Neural cell (in vitro differentiated cells): Measurements from ENCODE around the gene PGF.

Experiments used
- POLR2AphosphoS5 ChIP-seq: IDR thresholded peaks from 2 replicates; pipeline ENCODE4 v1.6.1; 2012
- RAD21 ChIP-seq: fragments of 450-650 bp; conservative IDR thresholded peaks from 2 replicates; pipeline ENCODE4 v1.6.1; 2014; ENCODE audit warnings: antibody characterized with exemption, mild to moderate bottlenecking, moderate library complexity
- TF ChIP-seq, protein P1 (sequence below): fragments of 450-650 bp; IDR thresholded peaks from 2 replicates; pipeline ENCODE4 v1.5.1; 2014; ENCODE audit warnings: antibody characterized with exemption, mild to moderate bottlenecking, moderate library complexity; ENCODE audit not compliant: poor library complexity, severe bottlenecking
- TF ChIP-seq, protein P2 (sequence below): IDR thresholded peaks from 2 replicates; pipeline ENCODE4 v1.6.1; 2012; ENCODE audit warnings: borderline replicate concordance

DNA sequence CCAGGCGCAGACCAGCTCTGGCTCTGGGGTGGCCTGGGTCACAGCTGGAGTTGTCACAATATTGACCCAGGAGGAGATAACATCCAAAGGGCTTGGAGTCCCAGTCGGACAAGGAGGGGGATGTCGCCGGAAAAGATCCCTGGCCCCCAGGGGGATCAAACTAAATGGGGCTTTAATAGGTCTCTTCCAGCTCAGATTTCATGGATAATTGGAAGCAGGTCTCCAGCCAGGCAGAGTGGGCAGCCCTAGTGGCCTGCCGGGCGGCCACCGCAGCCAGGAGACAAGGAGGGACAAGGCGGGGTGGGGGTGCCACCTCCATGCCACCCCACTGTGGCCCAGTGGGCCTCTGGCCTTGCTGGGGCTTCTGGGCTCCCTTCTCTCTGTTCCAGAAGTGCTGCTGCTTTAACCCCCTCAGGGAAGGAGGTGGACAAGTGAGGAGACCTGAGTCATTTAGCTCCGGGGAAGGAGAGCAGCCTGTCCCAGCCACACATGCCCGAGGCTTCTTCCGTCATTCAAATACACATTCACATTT is 23.1 kb upstream of the PGF start:
- TF ChIP-seq RAD21 (no peak), POLR2AphosphoS5 (no peak)
- TF ChIP-seq, protein P1, sequence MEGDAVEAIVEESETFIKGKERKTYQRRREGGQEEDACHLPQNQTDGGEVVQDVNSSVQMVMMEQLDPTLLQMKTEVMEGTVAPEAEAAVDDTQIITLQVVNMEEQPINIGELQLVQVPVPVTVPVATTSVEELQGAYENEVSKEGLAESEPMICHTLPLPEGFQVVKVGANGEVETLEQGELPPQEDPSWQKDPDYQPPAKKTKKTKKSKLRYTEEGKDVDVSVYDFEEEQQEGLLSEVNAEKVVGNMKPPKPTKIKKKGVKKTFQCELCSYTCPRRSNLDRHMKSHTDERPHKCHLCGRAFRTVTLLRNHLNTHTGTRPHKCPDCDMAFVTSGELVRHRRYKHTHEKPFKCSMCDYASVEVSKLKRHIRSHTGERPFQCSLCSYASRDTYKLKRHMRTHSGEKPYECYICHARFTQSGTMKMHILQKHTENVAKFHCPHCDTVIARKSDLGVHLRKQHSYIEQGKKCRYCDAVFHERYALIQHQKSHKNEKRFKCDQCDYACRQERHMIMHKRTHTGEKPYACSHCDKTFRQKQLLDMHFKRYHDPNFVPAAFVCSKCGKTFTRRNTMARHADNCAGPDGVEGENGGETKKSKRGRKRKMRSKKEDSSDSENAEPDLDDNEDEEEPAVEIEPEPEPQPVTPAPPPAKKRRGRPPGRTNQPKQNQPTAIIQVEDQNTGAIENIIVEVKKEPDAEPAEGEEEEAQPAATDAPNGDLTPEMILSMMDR, result no peak
- TF ChIP-seq, protein P2, sequence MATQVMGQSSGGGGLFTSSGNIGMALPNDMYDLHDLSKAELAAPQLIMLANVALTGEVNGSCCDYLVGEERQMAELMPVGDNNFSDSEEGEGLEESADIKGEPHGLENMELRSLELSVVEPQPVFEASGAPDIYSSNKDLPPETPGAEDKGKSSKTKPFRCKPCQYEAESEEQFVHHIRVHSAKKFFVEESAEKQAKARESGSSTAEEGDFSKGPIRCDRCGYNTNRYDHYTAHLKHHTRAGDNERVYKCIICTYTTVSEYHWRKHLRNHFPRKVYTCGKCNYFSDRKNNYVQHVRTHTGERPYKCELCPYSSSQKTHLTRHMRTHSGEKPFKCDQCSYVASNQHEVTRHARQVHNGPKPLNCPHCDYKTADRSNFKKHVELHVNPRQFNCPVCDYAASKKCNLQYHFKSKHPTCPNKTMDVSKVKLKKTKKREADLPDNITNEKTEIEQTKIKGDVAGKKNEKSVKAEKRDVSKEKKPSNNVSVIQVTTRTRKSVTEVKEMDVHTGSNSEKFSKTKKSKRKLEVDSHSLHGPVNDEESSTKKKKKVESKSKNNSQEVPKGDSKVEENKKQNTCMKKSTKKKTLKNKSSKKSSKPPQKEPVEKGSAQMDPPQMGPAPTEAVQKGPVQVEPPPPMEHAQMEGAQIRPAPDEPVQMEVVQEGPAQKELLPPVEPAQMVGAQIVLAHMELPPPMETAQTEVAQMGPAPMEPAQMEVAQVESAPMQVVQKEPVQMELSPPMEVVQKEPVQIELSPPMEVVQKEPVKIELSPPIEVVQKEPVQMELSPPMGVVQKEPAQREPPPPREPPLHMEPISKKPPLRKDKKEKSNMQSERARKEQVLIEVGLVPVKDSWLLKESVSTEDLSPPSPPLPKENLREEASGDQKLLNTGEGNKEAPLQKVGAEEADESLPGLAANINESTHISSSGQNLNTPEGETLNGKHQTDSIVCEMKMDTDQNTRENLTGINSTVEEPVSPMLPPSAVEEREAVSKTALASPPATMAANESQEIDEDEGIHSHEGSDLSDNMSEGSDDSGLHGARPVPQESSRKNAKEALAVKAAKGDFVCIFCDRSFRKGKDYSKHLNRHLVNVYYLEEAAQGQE, result no peak
